Forelimb muscle (tissue), 1 donor: ENCODE results near the gene NTNG2. TPM values are rescaled to one million over a fixed set of nuclear protein-coding genes. Genes with fewer than 3 reads are reported as not detected.

ENCODE experiments used
- DNase-seq: peaks from one replicate; pipeline ENCODE4 v3.0.0-alpha.2; 2013; ENCODE audit warnings: low read depth
- polyA plus RNA-seq: library from polyadenylated mRNA; unstranded; fragments of 120-200 nt; gene quantifications from one replicate; pipeline ENCODE4 v1.2.1, GENCODE V29; 2013; ENCODE audit not compliant: insufficient read length

The NTNG2 gene
- polyA plus RNA-seq, 1 donor: 0.25 TPM

- no peak for DNase-seq
Observed at GRCh38 chr9:132146575-132146974, 15.3 kb upstream of the NTNG2 start.

- no peak for DNase-seq
Observed at GRCh38 chr9:132147331-132147730, 14.5 kb upstream of the NTNG2 start.

GRCh38 chr9:132147839-132148238 lies 14.0 kb upstream of the NTNG2 start:
- no peak for DNase-seq

- no peak for DNase-seq
Observed at GRCh38 chr9:132150256-132150655, 11.6 kb upstream of the NTNG2 start.

- DNase-seq: no peak
Observed at GRCh38 chr9:132151118-132151517, 10.7 kb upstream of the NTNG2 start.

- no peak for DNase-seq
Observed at GRCh38 chr9:132152231-132152630, 9.6 kb upstream of the NTNG2 start.

GRCh38 chr9:132154863-132155567 lies 6.8 kb upstream of the NTNG2 start:
- DNase-seq: no peak

- no peak for DNase-seq
Observed at GRCh38 chr9:132155568-132155895, 6.3 kb upstream of the NTNG2 start.

GRCh38 chr9:132156262-132156661 lies 5.6 kb upstream of the NTNG2 start:
- DNase-seq: no peak

GRCh38 chr9:132157347-132158116 lies 4.3 kb upstream of the NTNG2 start:
- no peak for DNase-seq

- no peak for DNase-seq
Observed at GRCh38 chr9:132160802-132161742, 786 bp upstream of the NTNG2 start.

GRCh38 chr9:132162764-132163456 lies 1.1 kb downstream of the NTNG2 start:
- DNase-seq: no peak

- no peak for DNase-seq
Observed at GRCh38 chr9:132163457-132163875, 1.6 kb downstream of the NTNG2 start.

- no peak for DNase-seq
Observed at GRCh38 chr9:132163876-132164603, 2.2 kb downstream of the NTNG2 start.

- DNase-seq: no peak
Observed at GRCh38 chr9:132164604-132165362, 2.9 kb downstream of the NTNG2 start.

GRCh38 chr9:132166599-132166998 lies 4.7 kb downstream of the NTNG2 start:
- DNase-seq: no peak

GRCh38 chr9:132167192-132167591 lies 5.3 kb downstream of the NTNG2 start:
- no peak for DNase-seq

GRCh38 chr9:132168347-132168746 lies 6.5 kb downstream of the NTNG2 start:
- no peak for DNase-seq

GRCh38 chr9:132168851-132169250 lies 7.0 kb downstream of the NTNG2 start:
- DNase-seq: no peak
